Measurements from ENCODE around the gene KIF3A. TPM values are rescaled to one million over a fixed set of nuclear protein-coding genes. Genes with fewer than 3 reads are reported as not detected.

Gene KIF3A
- total and polyA plus RNA-seq, 2 of the 8 experiments (the other 6 are each of a cell fraction or from before 2014, with no cell fraction given), result 3.1 to 13.1 TPM

- ChIA-PET CTCF (ENCODE audit: partially characterized antibody) (interaction anchor here (0.9 to 18.2 kb wide), 6 partner anchors 15 to 74 kb away, joined by 3 to 322 read pairs (median 7); partner anchors contain the start of gene SHROOM1), POLR2A (ENCODE audit: partially characterized antibody) (interaction anchor here (0.9 kb wide), 1 partner anchor 10 kb away, joined by 3 read pairs; no protein-coding TSS in a partner anchor)
- 87% methylated on average over 7 of the region's 7 CpGs; no CpG with 5 or more reads in 1 of the 2 experiments for WGBS, 2 experiments (ENCODE audit: extremely low coverage in 1 of 2, insufficient coverage in 1 of 2, insufficient read length in 1 of 2, insufficient replicate concordance in 2 of 2, low coverage in 1 of 2, low lambda C conversion rate in 2 of 2, missing lambda C conversion rate in 1 of 2)
- Histone ChIP-seq H2BK120ac (replicated peaks; ENCODE audit: low read depth, low read length) (no peak overlapping the region), H3K9me3 (ENCODE audit: insufficient read depth in 2 of 2, low read depth in 1 of 2, low read length in 1 of 2) (no peaks in the 10 kb centered on the region), H4K8ac (ENCODE audit: extremely low read depth, insufficient read depth, low read length) (no peak overlapping the region), H2BK15ac (ENCODE audit: low read length) (no peak overlapping the region), H4K91ac (replicated peaks; ENCODE audit: insufficient read length, low read length) (no peak overlapping the region), H2BK12ac (ENCODE audit: low read depth, low read length) (no peak overlapping the region), H3K23ac (ENCODE audit: insufficient read length) (no peak overlapping the region), H3K23me2 (ENCODE audit: low read depth, low read length) (peaks cover 7% of the 10 kb centered on the region; the same call in 1 of the 2 replicates), H4K5ac (ENCODE audit: insufficient read length, low read depth, low read length) (no peak overlapping the region), H2BK5ac (ENCODE audit: low read depth, low read length) (no peak overlapping the region), H3K4me1 (replicated peaks in 1 of 4; ENCODE audit: control insufficient read depth in 3 of 4, insufficient read depth in 4 of 4, low read length in 3 of 4) (peaks cover 0 to 10% (median 3%) of the 10 kb centered on the region in 4 experiments; a peak in 4 of 7 replicates), H3K4me3 (ENCODE audit: extremely low read depth in 1 of 4, insufficient read depth in 2 of 4, low read depth in 3 of 4, low read length in 4 of 4) (no peak overlapping the region), H2AFZ (ENCODE audit: low read length) (no peak overlapping the region), H2AK5ac (ENCODE audit: low read depth, low read length) (no peak overlapping the region), H4K20me1 (replicated peaks in 1 of 2; ENCODE audit: control insufficient read depth in 1 of 2, insufficient read depth in 2 of 2, low read length in 2 of 2) (peaks cover 0 to 2% of the 10 kb centered on the region in 2 experiments), H3K79me2 (ENCODE audit: control insufficient read depth in 1 of 2, insufficient read depth in 2 of 2, low read length in 2 of 2) (no peaks in the 10 kb centered on the region), H3K79me1 (ENCODE audit: low read depth, low read length) (no peaks in the 10 kb centered on the region), H3K14ac (ENCODE audit: insufficient read length) (no peak overlapping the region), H3K27me3 (replicated peaks in 1 of 4; ENCODE audit: control insufficient read depth in 3 of 4, extremely low read depth in 1 of 4, insufficient read depth in 3 of 4, low read length in 3 of 4) (peaks cover 23 to 39% (median 34%) of the 10 kb centered on the region in 4 experiments), H2BK20ac (ENCODE audit: low read length) (no peak overlapping the region), H3K18ac (ENCODE audit: extremely low read depth, low read length) (no peak overlapping the region), H3K36me3 (ENCODE audit: control insufficient read depth in 2 of 4, insufficient read depth in 4 of 4, low read length in 3 of 4) (peaks cover 0 to 7% (median 0%) of the 10 kb centered on the region in 4 experiments; a peak in 1 of 8 replicates), H3K4me2 (ENCODE audit: insufficient read depth in 1 of 2, low read depth in 2 of 2, low read length in 2 of 2) (no peak overlapping the region), H3K27ac (ENCODE audit: low read depth, low read length) (no peak overlapping the region), H3K56ac (replicated peaks; ENCODE audit: insufficient read length, low read depth, low read length) (no peak overlapping the region), H3K9ac (replicated peaks in 1 of 4; ENCODE audit: extremely low read depth in 1 of 4, low read depth in 3 of 4, low read length in 3 of 4) (no peak overlapping the region), H3K4ac (replicated peaks; ENCODE audit: insufficient read length, low read depth, low read length) (no peak overlapping the region)
- DNase-seq (ENCODE audit: low read depth in 1 of 2, low spot score in 2 of 2), result no peak
- FAIRE-seq, result no peak
- no peak for TF ChIP-seq TCF12 (IDR thresholded peaks at IDR 0.05; ENCODE audit: low read depth, low read length)
- TF ChIP-seq BCL11A (IDR thresholded peaks at IDR 0.05; ENCODE audit: low read depth in 2 of 2, low read length in 2 of 2), result no peak
- TF ChIP-seq PHF8 (conservative IDR thresholded peaks at IDR 0.05; ENCODE audit: low read depth, low read length), result no peak
- TF ChIP-seq EGR1 (IDR thresholded peaks at IDR 0.05; ENCODE audit: borderline replicate concordance, low read depth, low read length), result no peak
- no peak for TF ChIP-seq RBBP5 (IDR thresholded peaks at IDR 0.05; ENCODE audit: borderline replicate concordance, low read depth, low read length)
- TF ChIP-seq SIN3A (conservative IDR thresholded peaks at IDR 0.05 in 1 of 2, IDR thresholded peaks at IDR 0.05 in 1 of 2; ENCODE audit: low read depth in 1 of 2, low read length in 2 of 2), result no peak
- TF ChIP-seq SIX5 (IDR thresholded peaks at IDR 0.05; ENCODE audit: low read depth, low read length), result no peak
- no peak for TF ChIP-seq CEBPB (IDR thresholded peaks at IDR 0.05; ENCODE audit: low read depth, low read length)
- no peak for TF ChIP-seq CHD2 (IDR thresholded peaks at IDR 0.05; ENCODE audit: low read length)
- TF ChIP-seq CTCF (IDR thresholded peaks at IDR 0.05; ENCODE audit: control extremely low read depth in 1 of 3, insufficient read depth in 1 of 3, low read depth in 1 of 3, low read length in 3 of 3), result no peak
- TF ChIP-seq NANOG (IDR thresholded peaks at IDR 0.05; ENCODE audit: insufficient read depth, low read depth, low read length, poor library complexity, severe bottlenecking), result no peak
Observed at GRCh38 chr5:132751444-132751843, 14.1 kb upstream of the KIF3A start.
